Testis (tissue), 3 donors: ENCODE results near the gene STAU1. TPM values are rescaled to one million over a fixed set of nuclear protein-coding genes. Genes with fewer than 3 reads are reported as not detected.

Source experiments
- DNase-seq: peaks from one replicate; pipeline ENCODE4 v3.0.0-alpha.2; 2019
- H3K27ac ChIP-seq, 2 donors: fragments of 200-600 bp; sonication (generic); one replicate each; pipeline ENCODE4 v1.5.1; 2019
- H3K27me3 ChIP-seq: fragments of 200-600 bp; sonication (generic); one replicate; pipeline ENCODE4 v1.5.1; 2019
- H3K36me3 ChIP-seq: fragments of 200-600 bp; sonication (generic); one replicate; pipeline ENCODE4 v1.5.1; 2017; ENCODE audit warnings: low read depth; ENCODE audit errors: missing control alignments
- H3K4me1 ChIP-seq: fragments of 200-600 bp; sonication (generic); one replicate; pipeline ENCODE4 v1.5.1; 2019
- H3K4me3 ChIP-seq, 2 donors: fragments of 200-600 bp; sonication (generic); one replicate each; pipeline ENCODE4 v1.5.1; 2017 to 2019
- H3K9me3 ChIP-seq: fragments of 200-600 bp; sonication (generic); one replicate; pipeline ENCODE4 v1.5.1; 2017
- POLR2A ChIP-seq: fragments of 450-650 bp; IDR thresholded peaks from one replicate; pipeline ENCODE4 v1.6.1; 2017; ENCODE audit warnings: antibody characterized with exemption, mild to moderate bottlenecking, moderate library complexity
- WGBS, 2 donors: methylation state at CpG; one replicate each; pipeline ENCODE4 v1.1.5; 2018; 5-methylcytosine and 5-hydroxymethylcytosine counted together
- intact Hi-C: fragments of 100-400 bp; cut with DNase I; formaldehyde crosslinking; loops from one replicate; pipeline ENCODE4 v1.15.1; 2023; ENCODE audit warnings: low total_unique reads
- polyA plus RNA-seq: library from polyadenylated mRNA; stranded (reverse); fragments of 350-450 nt; fragmentation: Illumina TruSeq; extraction: RNeasy Lipid Tissue Mini Kit (QIAGEN cat#74804); gene quantifications from one replicate; pipeline ENCODE4 v1.2.3, GENCODE V29; 2014; ENCODE audit warnings: low read depth, low replicate concordance; ENCODE audit not compliant: insufficient read depth
- total RNA-seq, 2 donors: library from RNA; depleted of rRNA; stranded (reverse); fragments of >200 nt; gene quantifications; one replicate each; pipeline ENCODE4 v1.2.3, GENCODE V29; 2016
- TF ChIP-seq, protein P1 (sequence below), 3 experiments: fragments of 450-650 bp in 2 of 3; fragments of 200-600 bp in 1 of 3; sonication (generic) in 1 of 3; IDR thresholded peaks; one replicate each; pipeline ENCODE4 v1.5.1; 2016 to 2019; ENCODE audit warnings: antibody characterized with exemption in 3 of 3, mild to moderate bottlenecking in 2 of 3, moderate library complexity in 1 of 3

STAU1 gene
- total and polyA plus RNA-seq, 3 donors from 2014 or later, result 77.3 to 95.4 (median 85.0) TPM

DNA sequence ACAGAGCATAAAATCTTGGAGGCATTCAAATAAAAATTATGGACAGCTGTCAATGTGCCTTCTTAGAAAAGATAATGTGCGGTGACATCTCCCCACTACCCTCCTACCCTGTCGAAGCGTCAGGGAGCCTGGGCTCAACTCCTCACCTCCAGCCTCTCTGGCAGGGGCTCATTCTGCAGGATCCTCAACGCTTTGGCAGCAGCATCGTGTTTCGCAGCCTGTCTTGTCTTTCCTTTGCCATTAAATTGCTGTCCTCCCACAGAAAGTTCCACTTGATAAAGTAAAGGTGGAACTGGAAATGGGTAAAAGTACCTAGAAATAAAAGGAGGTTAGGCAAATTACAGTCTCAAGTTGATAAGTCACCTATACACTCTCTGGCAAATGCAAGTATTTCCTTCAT, 36.7 kb downstream of the STAU1 start:
- Histone ChIP-seq H3K27ac (no peak overlapping the region), H3K9me3 (no peaks in the 10 kb centered on the region), H3K4me1 (no peaks in the 10 kb centered on the region), H3K4me3 (no peak overlapping the region), H3K27me3 (no peaks in the 10 kb centered on the region), H3K36me3 (no peaks in the 10 kb centered on the region)
- no peak for DNase-seq
- 87 to 90% methylated on average over 6 of the region's 6 CpGs for WGBS, 2 donors
- no peak for TF ChIP-seq POLR2A
- TF ChIP-seq, protein P1, sequence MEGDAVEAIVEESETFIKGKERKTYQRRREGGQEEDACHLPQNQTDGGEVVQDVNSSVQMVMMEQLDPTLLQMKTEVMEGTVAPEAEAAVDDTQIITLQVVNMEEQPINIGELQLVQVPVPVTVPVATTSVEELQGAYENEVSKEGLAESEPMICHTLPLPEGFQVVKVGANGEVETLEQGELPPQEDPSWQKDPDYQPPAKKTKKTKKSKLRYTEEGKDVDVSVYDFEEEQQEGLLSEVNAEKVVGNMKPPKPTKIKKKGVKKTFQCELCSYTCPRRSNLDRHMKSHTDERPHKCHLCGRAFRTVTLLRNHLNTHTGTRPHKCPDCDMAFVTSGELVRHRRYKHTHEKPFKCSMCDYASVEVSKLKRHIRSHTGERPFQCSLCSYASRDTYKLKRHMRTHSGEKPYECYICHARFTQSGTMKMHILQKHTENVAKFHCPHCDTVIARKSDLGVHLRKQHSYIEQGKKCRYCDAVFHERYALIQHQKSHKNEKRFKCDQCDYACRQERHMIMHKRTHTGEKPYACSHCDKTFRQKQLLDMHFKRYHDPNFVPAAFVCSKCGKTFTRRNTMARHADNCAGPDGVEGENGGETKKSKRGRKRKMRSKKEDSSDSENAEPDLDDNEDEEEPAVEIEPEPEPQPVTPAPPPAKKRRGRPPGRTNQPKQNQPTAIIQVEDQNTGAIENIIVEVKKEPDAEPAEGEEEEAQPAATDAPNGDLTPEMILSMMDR (IDR thresholded peaks at IDR 0.05), result no peak
- intact Hi-C loops, result no loop called here

DNA sequence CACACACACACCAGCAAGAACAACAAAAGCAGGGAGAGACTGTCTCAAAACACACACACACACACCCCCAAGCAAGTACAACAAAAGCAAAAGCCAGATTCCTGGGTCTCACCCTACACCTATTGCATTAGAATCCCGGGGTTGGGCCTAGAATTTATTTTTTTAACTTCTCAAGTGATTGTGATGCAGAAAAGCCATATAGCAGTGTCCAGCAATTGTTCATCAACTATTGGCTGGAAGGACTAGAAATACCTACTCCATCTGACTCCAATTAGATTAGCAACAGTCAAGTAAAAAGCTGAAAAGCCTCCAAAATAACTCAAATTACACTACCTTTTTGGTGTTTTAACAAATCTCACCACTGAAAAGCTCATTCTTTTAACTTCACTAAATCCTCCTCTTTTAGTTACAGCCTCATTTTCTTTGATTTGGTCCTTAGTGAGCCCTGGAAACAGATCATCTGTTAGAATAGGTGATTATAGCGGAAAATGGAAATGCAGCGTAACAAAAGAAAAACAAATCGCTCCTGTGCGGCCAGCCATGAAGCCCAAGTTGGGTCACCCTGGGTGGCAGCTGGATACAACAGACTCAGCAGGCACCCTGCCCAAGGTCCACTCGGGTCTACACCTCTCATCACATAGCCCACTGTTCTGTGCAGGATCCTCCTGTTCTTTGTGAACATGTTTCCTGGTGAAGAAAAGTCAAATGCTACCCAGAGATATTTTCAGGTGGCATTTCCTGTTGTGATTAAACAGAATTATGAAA, 38.7 kb downstream of the STAU1 start:
- DNase-seq, result no peak
- 90 to 95% methylated on average over 6 of the region's 6 CpGs for WGBS, 2 donors
- H3K9me3 ChIP-seq, result no peaks in the 10 kb centered on the region
- intact Hi-C loops, result no loop called here
- no peak for TF ChIP-seq POLR2A
- TF ChIP-seq, protein P1 (IDR thresholded peaks at IDR 0.05), result no peak
- H3K27ac ChIP-seq, result no peak overlapping the region
- H3K27me3 ChIP-seq, result no peaks in the 10 kb centered on the region
- no peaks in the 10 kb centered on the region for H3K4me1 ChIP-seq
- H3K36me3 ChIP-seq, result no peaks in the 10 kb centered on the region
- H3K4me3 ChIP-seq, result no peak overlapping the region

DNA sequence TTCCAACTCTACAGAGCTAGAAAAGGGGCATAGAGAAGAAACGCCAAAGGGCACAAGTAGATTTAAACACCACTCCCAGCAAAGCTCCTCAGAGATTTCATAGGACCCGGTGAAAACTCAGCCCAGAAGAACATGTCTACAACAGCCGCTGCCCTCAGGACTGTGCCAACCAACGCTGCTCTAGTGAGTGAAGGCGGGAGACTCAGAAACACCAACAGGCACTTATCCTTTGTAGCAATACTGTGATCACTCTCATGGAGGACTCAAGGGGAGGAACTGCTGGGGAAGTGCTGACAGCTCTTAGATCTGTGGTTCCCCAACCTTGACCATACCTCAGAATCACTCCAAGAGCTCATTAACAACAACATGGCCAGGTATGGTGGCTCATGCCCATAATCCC, 39.5 kb downstream of the STAU1 start:
- Histone ChIP-seq H3K27me3 (no peaks in the 10 kb centered on the region), H3K4me3 (no peak overlapping the region), H3K36me3 (no peaks in the 10 kb centered on the region), H3K9me3 (no peaks in the 10 kb centered on the region), H3K27ac (no peak overlapping the region), H3K4me1 (no peaks in the 10 kb centered on the region)
- intact Hi-C loops, result no loop called here
- TF ChIP-seq POLR2A, result no peak
- TF ChIP-seq, protein P1 (IDR thresholded peaks at IDR 0.05), result no peak
- 96 to 97% methylated on average over 4 to 5 of the region's 5 CpGs for WGBS, 2 donors
- DNase-seq, result no peak

DNA sequence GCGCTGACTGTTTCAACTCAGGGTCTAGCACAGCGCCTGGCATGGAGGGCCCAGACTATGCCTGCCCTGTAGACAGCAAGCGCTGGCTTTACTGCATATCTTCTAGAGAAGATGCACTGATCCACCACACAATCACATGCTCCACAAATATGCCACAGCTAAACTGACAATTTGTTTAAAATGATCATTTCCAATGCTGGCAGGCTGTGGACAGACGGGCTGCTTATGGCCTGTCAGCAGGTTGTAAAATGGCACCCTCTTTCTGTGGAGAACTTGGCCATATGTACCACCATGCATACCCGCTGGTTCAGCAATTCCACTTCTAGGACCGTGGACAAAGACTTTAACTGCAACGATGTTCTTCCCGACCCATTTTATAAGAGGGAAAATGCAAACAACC, 40.8 kb downstream of the STAU1 start:
- no peak for DNase-seq
- TF ChIP-seq, protein P1 (IDR thresholded peaks at IDR 0.05), result no peak
- TF ChIP-seq POLR2A, result no peak
- Histone ChIP-seq H3K4me1 (no peaks in the 10 kb centered on the region), H3K36me3 (no peaks in the 10 kb centered on the region), H3K4me3 (no peak overlapping the region), H3K27me3 (no peaks in the 10 kb centered on the region), H3K27ac (no peak overlapping the region), H3K9me3 (no peaks in the 10 kb centered on the region)
- intact Hi-C loops, result no loop called here
- WGBS, 2 donors, result 91 to 94% methylated on average over 8 of the region's 8 CpGs
